ENCODE results near the gene NOCT. TPM values are rescaled to one million over a fixed set of nuclear protein-coding genes. Genes with fewer than 3 reads are reported as not detected.

The NOCT gene
- total RNA-seq, 1 experiment from 2014 or later: 20.4 TPM

DNA sequence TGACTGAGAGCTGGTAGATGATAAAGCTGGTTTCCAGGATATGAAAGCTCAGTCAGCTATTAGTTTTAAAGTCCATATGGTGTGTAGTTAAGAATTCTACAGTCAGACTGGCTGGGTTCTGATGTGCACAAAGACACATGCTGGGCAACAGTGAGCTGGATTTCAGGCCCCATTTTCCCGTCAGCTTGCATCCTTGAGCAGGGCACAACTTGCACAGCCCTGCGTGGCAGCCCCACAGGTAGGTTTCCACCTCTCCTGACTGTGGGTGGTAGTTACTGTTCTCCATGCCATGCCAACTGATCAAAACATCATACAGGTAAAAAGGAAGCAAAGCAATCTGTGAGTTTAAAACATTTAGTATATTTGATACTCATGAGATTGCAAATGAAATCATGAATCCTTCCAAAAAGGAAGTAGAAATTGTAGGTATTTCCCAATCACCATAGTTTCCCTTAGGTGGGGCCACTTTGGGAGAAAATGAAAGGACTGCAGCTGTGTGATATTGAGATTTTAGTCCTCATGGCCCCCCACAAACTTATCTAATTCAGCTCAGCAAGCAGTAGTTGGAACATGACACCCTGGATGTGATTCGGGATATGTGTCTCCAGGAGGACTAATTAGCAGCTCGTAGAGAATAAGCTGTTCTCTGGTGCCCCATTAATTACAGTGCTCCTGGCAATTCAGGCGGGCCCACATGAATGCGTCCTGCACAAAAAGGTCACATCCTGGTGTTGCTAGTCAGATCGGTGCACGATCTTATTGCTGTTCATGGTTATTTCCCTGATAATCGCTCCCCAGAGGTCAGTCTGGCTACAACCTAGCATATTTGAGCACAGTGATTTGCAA is 42.4 kb upstream of the NOCT start:
- H3K27ac ChIP-seq (ENCODE audit: low read depth, low read length): no peak overlapping the region
- no peaks in the 10 kb centered on the region for H4K20me1 ChIP-seq (ENCODE audit: insufficient read depth)
- no peaks in the 10 kb centered on the region for H3K27me3 ChIP-seq (ENCODE audit: insufficient read depth, low read length)
- CTCF ChIA-PET: interaction anchor here (0.6 kb wide), 1 partner anchor 254 kb away, joined by 4 read pairs; no protein-coding TSS in a partner anchor
- TF ChIP-seq ZFX (IDR thresholded peaks at IDR 0.05): no peak
- POLR2A ChIA-PET: interaction anchor here (0.5 kb wide), 1 partner anchor 10 kb away, joined by 3 read pairs; no protein-coding TSS in a partner anchor
- H3K9me2 ChIP-seq (ENCODE audit: insufficient read depth): no peaks in the 10 kb centered on the region
- DNase-seq (ENCODE audit: low read depth, low spot score) (no peak), ATAC-seq (no peak)
- BruUV-seq (replicated peaks): no TSS peak
- no peaks in the 10 kb centered on the region for H3K36me3 ChIP-seq (ENCODE audit: control insufficient read depth in 1 of 2, insufficient read depth in 2 of 2, low read length in 2 of 2)
- intact Hi-C loops (cut with micrococcal nuclease): no loop called here
- no peaks in the 10 kb centered on the region for H3K9me3 ChIP-seq (ENCODE audit: control insufficient read depth in 1 of 2, insufficient read depth in 1 of 2, low read depth in 1 of 2, low read length in 2 of 2)
- H3K79me2 ChIP-seq (ENCODE audit: insufficient read depth, low read length): no peaks in the 10 kb centered on the region
- RAD21 ChIA-PET (ENCODE audit: low non-redundant PET in 1 of 2, low total read pairs in 2 of 2, uncharacterized antibody in 2 of 2, unreplicated experiment in 2 of 2): no interaction called here
- no peaks in the 10 kb centered on the region for H3K4me1 ChIP-seq (ENCODE audit: control insufficient read depth in 1 of 2, insufficient read depth in 2 of 2, low read length in 2 of 2)
- no peak overlapping the region for H3K9ac ChIP-seq (ENCODE audit: low read length)
- no peak overlapping the region for H3K4me3 ChIP-seq (replicated peaks in 1 of 2; ENCODE audit: low read depth in 1 of 2, low read length in 2 of 2)
- H3K4me2 ChIP-seq (ENCODE audit: low read length): no peak overlapping the region
- no peak overlapping the region for H2AFZ ChIP-seq (ENCODE audit: low read depth, low read length, poor library complexity, severe bottlenecking)

DNA sequence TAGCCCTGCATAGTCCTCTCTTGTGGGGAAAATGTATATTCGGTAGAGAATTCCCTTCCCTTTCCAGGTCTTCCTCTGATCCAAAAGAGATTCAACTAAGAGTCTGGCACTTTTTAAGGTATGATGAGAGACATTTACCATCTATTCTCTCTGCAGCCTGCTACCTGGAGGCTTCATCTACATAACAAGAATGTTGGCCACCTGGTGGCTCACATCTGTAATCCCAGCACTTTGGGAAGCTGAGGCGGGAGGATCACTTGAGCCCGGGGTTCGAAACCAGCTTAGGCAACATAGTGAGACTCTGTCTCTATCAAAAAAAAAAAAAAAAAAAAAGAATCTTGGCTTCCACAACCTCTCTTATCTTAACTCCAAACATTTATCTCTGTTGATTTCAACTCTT is 40.4 kb upstream of the NOCT start:
- Histone ChIP-seq H3K79me2 (ENCODE audit: insufficient read depth, low read length) (no peaks in the 10 kb centered on the region), H3K4me3 (replicated peaks in 1 of 2; ENCODE audit: low read depth in 1 of 2, low read length in 2 of 2) (no peak overlapping the region), H3K27ac (ENCODE audit: low read depth, low read length) (no peak overlapping the region), H3K4me1 (ENCODE audit: control insufficient read depth in 1 of 2, insufficient read depth in 2 of 2, low read length in 2 of 2) (no peaks in the 10 kb centered on the region), H3K36me3 (ENCODE audit: control insufficient read depth in 1 of 2, insufficient read depth in 2 of 2, low read length in 2 of 2) (no peaks in the 10 kb centered on the region), H3K9me2 (ENCODE audit: insufficient read depth) (no peaks in the 10 kb centered on the region), H2AFZ (ENCODE audit: low read depth, low read length, poor library complexity, severe bottlenecking) (no peak overlapping the region), H3K27me3 (ENCODE audit: insufficient read depth, low read length) (no peaks in the 10 kb centered on the region), H3K4me2 (ENCODE audit: low read length) (no peak overlapping the region), H4K20me1 (ENCODE audit: insufficient read depth) (no peaks in the 10 kb centered on the region), H3K9ac (ENCODE audit: low read length) (no peak overlapping the region), H3K9me3 (ENCODE audit: control insufficient read depth in 1 of 2, insufficient read depth in 1 of 2, low read depth in 1 of 2, low read length in 2 of 2) (no peaks in the 10 kb centered on the region)
- CTCF ChIA-PET: no interaction called here
- no TSS peak for BruUV-seq (replicated peaks)
- POLR2A ChIA-PET: no interaction called here
- intact Hi-C loops (cut with micrococcal nuclease): no loop called here
- no peak for TF ChIP-seq SRF (IDR thresholded peaks at IDR 0.05; ENCODE audit: low read depth)
- TF ChIP-seq, protein P1, sequence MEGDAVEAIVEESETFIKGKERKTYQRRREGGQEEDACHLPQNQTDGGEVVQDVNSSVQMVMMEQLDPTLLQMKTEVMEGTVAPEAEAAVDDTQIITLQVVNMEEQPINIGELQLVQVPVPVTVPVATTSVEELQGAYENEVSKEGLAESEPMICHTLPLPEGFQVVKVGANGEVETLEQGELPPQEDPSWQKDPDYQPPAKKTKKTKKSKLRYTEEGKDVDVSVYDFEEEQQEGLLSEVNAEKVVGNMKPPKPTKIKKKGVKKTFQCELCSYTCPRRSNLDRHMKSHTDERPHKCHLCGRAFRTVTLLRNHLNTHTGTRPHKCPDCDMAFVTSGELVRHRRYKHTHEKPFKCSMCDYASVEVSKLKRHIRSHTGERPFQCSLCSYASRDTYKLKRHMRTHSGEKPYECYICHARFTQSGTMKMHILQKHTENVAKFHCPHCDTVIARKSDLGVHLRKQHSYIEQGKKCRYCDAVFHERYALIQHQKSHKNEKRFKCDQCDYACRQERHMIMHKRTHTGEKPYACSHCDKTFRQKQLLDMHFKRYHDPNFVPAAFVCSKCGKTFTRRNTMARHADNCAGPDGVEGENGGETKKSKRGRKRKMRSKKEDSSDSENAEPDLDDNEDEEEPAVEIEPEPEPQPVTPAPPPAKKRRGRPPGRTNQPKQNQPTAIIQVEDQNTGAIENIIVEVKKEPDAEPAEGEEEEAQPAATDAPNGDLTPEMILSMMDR (IDR thresholded peaks at IDR 0.05 in 2 of 3, conservative IDR thresholded peaks at IDR 0.05 in 1 of 3; ENCODE audit: borderline replicate concordance in 1 of 3, insufficient read depth in 1 of 3, low read depth in 2 of 3, low read length in 2 of 3): peak in 2 of 3 experiments; percentile 21 to 32; a peak in 3 of 6 replicates
- RAD21 ChIA-PET (ENCODE audit: low non-redundant PET in 1 of 2, low total read pairs in 2 of 2, uncharacterized antibody in 2 of 2, unreplicated experiment in 2 of 2): no interaction called here
- ATAC-seq (peak; percentile 64), DNase-seq (ENCODE audit: low read depth, low spot score) (no peak)

Data from HCT116 (cell line).